DOHH2 (cell line): ENCODE results near the gene CXorf58.

ENCODE experiments used
- H3F3A ChIP-seq: fragments of 200-600 bp; sonication (generic), shearing (Covaris generic); 2 replicates; pipeline ENCODE4 v1.6.0; 2016; ENCODE audit warnings: antibody characterized with exemption, mild to moderate bottlenecking; ENCODE audit not compliant: control insufficient read depth, insufficient read depth
- H3K27ac ChIP-seq: fragments of 200-600 bp; sonication (generic); 2 replicates; pipeline ENCODE4 v1.5.1; 2014; ENCODE audit warnings: low read depth, mild to moderate bottlenecking, low read length, moderate library complexity
- H3K27me3 ChIP-seq: fragments of 200-600 bp; sonication (generic); 2 replicates; pipeline ENCODE4 v1.6.1; 2014; ENCODE audit warnings: mild to moderate bottlenecking, low read length, mixed read lengths; ENCODE audit not compliant: control insufficient read depth
- H3K36me3 ChIP-seq: fragments of 200-600 bp; sonication (generic); 2 replicates; pipeline ENCODE4 v1.6.1; 2014; ENCODE audit warnings: mild to moderate bottlenecking, low read length, moderate library complexity, mixed read lengths; ENCODE audit not compliant: control insufficient read depth
- H3K4me1 ChIP-seq: fragments of 200-600 bp; sonication (generic); 2 replicates; pipeline ENCODE4 v1.6.1; 2014; ENCODE audit warnings: mild to moderate bottlenecking, low read length, mixed read lengths; ENCODE audit not compliant: control insufficient read depth
- H3K4me2 ChIP-seq: fragments of 200-600 bp; sonication (generic); 2 replicates; pipeline ENCODE4 v1.6.0; 2014; ENCODE audit warnings: mild to moderate bottlenecking, low read length, moderate library complexity
- H3K4me3 ChIP-seq: fragments of 200-600 bp; sonication (generic); 2 replicates; pipeline ENCODE4 v1.5.1; 2014; ENCODE audit warnings: mild to moderate bottlenecking, low read length, mixed read lengths
- H3K79me2 ChIP-seq: fragments of 200-600 bp; sonication (generic); 2 replicates; pipeline ENCODE4 v1.6.1; 2014; ENCODE audit warnings: mild to moderate bottlenecking, low read length, mixed read lengths; ENCODE audit not compliant: control insufficient read depth
- H3K9me2 ChIP-seq: fragments of 200-600 bp; sonication (generic); replicated peaks from 2 replicates; pipeline ENCODE4 v1.6.1; 2014; ENCODE audit warnings: mild to moderate bottlenecking, low read length, mixed read lengths; ENCODE audit not compliant: control insufficient read depth
- H3K9me3 ChIP-seq: fragments of 200-600 bp; sonication (generic); 2 replicates; pipeline ENCODE4 v1.6.1; 2014; ENCODE audit warnings: antibody characterized with exemption, low read length, mixed read lengths; ENCODE audit not compliant: control insufficient read depth, insufficient read depth
- H4K20me1 ChIP-seq: fragments of 200-600 bp; sonication (generic); 2 replicates; pipeline ENCODE4 v1.6.0; 2014; ENCODE audit warnings: low read depth, mild to moderate bottlenecking, antibody characterized with exemption, low read length, moderate library complexity; ENCODE audit not compliant: control insufficient read depth, insufficient read depth
- CTCF ChIP-seq: fragments of 200-600 bp; sonication (generic); IDR thresholded peaks from one replicate; pipeline ENCODE4 v1.5.1; 2014; ENCODE audit warnings: antibody characterized with exemption, mild to moderate bottlenecking, low read depth, low read length; ENCODE audit not compliant: poor library complexity, severe bottlenecking
- EZH2phosphoT487 ChIP-seq: fragments of 200-600 bp; sonication (generic); IDR thresholded peaks from 2 replicates; pipeline ENCODE4 v1.6.1; 2017; ENCODE audit warnings: borderline replicate concordance, mild to moderate bottlenecking, antibody characterized with exemption, low read length, moderate library complexity, mixed read lengths

The CXorf58 gene

DNA sequence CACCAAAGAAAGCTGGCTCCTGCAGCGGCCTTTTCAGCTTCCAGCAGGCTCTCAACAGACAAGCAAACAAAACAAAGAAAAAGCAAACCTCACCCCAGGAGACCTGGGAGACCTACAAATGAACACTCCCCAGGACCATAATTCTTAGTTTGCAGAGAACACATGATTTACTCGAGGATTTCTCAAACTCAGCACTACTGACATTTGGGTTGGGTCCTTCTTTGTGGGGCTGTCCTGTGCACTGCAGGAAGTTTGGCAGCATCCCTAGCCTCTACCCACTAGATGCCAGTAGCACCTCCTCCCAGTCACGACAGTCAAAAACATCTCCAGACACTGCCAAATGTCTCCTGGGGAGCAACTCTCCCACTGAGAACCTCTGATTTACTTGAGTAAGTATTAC lies 22.0 kb upstream of the CXorf58 start:
- Histone ChIP-seq H3K4me1 (no peaks in the 10 kb centered on the region), H3K36me3 (no peaks in the 10 kb centered on the region), H3K27me3 (no peaks in the 10 kb centered on the region), H3K4me3 (no peak overlapping the region), H3K4me2 (no peak overlapping the region), H3K79me2 (no peaks in the 10 kb centered on the region), H3K9me2 (no peaks in the 10 kb centered on the region), H3K9me3 (no peaks in the 10 kb centered on the region), H3K27ac (no peak overlapping the region), H3F3A (no peaks in the 10 kb centered on the region), H4K20me1 (no peaks in the 10 kb centered on the region)
- no peak for TF ChIP-seq CTCF
- no peak for TF ChIP-seq EZH2phosphoT487

DNA sequence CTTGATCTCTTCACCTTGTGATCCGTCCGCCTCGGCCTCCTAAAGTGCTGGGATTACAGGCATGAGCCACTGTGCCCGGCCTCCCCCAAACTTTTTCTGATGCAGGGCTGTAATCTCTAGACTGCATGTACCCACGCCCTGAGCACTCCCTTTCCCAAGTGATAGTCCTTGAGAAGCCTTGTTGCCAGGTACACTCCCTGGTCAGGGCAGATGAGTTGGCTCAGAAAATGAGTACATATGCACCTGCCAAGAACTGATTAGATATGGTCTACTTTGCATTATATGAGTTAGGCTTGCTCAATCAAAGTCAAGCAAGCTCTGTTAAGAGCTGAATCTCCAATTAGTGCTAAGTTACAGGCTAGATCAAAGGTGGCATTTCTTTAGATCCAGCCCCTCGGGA lies 20.4 kb upstream of the CXorf58 start:
- H3K79me2 ChIP-seq = no peaks in the 10 kb centered on the region
- H4K20me1 ChIP-seq = no peaks in the 10 kb centered on the region
- no peak overlapping the region for H3K27ac ChIP-seq
- no peak overlapping the region for H3K4me2 ChIP-seq
- H3F3A ChIP-seq = no peaks in the 10 kb centered on the region
- no peak overlapping the region for H3K4me3 ChIP-seq
- H3K36me3 ChIP-seq = no peaks in the 10 kb centered on the region
- no peaks in the 10 kb centered on the region for H3K27me3 ChIP-seq
- H3K4me1 ChIP-seq = no peaks in the 10 kb centered on the region
- no peaks in the 10 kb centered on the region for H3K9me3 ChIP-seq
- H3K9me2 ChIP-seq = no peaks in the 10 kb centered on the region
- no peak for TF ChIP-seq CTCF
- TF ChIP-seq EZH2phosphoT487 = no peak

GRCh38 chrX:23887918-23888317 lies 19.9 kb upstream of the CXorf58 start:
- no peaks in the 10 kb centered on the region for H3K27me3 ChIP-seq
- H3K4me1 ChIP-seq = no peaks in the 10 kb centered on the region
- no peak overlapping the region for H3K4me2 ChIP-seq
- no peaks in the 10 kb centered on the region for H3K36me3 ChIP-seq
- H3K4me3 ChIP-seq = no peak overlapping the region
- H3K79me2 ChIP-seq = no peaks in the 10 kb centered on the region
- H3K9me2 ChIP-seq = no peaks in the 10 kb centered on the region
- no peaks in the 10 kb centered on the region for H3F3A ChIP-seq
- TF ChIP-seq CTCF (no peak), EZH2phosphoT487 (no peak)
- H3K9me3 ChIP-seq = no peaks in the 10 kb centered on the region
- H4K20me1 ChIP-seq = no peaks in the 10 kb centered on the region
- no peak overlapping the region for H3K27ac ChIP-seq

DNA sequence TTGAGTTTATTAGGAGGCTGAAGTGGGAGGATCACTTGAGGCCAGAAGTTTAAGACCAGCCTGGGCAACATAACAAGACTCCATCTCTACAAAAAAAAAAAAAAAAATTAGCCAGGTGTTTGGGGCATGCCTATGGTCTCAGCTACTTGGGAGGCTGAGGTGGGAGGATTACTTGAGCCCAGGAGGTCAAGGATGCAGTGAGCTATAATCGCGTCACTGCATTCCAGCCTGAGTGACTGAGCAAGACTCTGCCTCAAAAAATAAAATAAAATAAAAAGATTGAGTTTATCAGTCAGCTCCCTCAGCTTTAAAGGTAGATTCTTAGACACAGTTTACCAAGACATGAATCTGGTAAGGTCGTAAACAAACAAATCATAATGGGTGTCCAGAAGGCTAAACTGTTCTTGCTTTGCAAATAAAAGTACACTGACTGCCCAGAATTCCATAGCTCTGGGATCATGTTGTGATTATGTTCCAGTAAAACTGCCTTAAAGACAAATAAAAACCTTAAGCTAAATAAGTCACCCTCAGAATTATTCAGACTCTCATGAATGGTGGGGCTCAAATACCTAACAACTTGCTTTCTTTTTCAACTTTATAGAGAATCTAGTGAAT lies 18.8 kb upstream of the CXorf58 start:
- H3K4me3 ChIP-seq = no peak overlapping the region
- H3K27ac ChIP-seq = no peak overlapping the region

More for the DNA sequence above, 18.8 kb upstream of the CXorf58 start:
- no peak overlapping the region for H3K4me2 ChIP-seq
- no peaks in the 10 kb centered on the region for H3K79me2 ChIP-seq
- H3K9me3 ChIP-seq = no peaks in the 10 kb centered on the region
- no peaks in the 10 kb centered on the region for H3K36me3 ChIP-seq
- H3K9me2 ChIP-seq = no peaks in the 10 kb centered on the region
- H3F3A ChIP-seq = no peaks in the 10 kb centered on the region
- no peaks in the 10 kb centered on the region for H3K27me3 ChIP-seq
- H3K4me1 ChIP-seq = no peaks in the 10 kb centered on the region
- TF ChIP-seq CTCF (no peak), EZH2phosphoT487 (no peak)
- no peaks in the 10 kb centered on the region for H4K20me1 ChIP-seq
